ENCODE data around the gene UNC119.
A peak's percentile ranks its signal among the peaks of the same experiment; 100 is the strongest.
"Not testable (repeated sequence)": the region's sequence is repeated elsewhere in the genome, so short reads cannot be mapped to it uniquely, and the experiment has no call there.

UNC119 gene

GRCh38 chr17:28522281-28522680, 30.1 kb downstream of the UNC119 start:
- not testable (repeated sequence) for DNase-seq (ENCODE audit: low read depth)

GRCh38 chr17:28521311-28522085, 30.9 kb downstream of the UNC119 start:
- DNase-seq (ENCODE audit: low read depth), result no peak

GRCh38 chr17:28520687-28521086, 31.7 kb downstream of the UNC119 start:
- DNase-seq (ENCODE audit: low read depth), result no peak

GRCh38 chr17:28519236-28519635, 33.2 kb downstream of the UNC119 start:
- DNase-seq (ENCODE audit: low read depth), result no peak

GRCh38 chr17:28518578-28518977, 33.8 kb downstream of the UNC119 start:
- no peak for DNase-seq (ENCODE audit: low read depth)

- no peak for DNase-seq (ENCODE audit: low read depth)
Measured at GRCh38 chr17:28518132-28518531, 34.3 kb downstream of the UNC119 start.

GRCh38 chr17:28515518-28515917, 36.9 kb downstream of the UNC119 start:
- DNase-seq (ENCODE audit: low read depth), result no peak

- DNase-seq (ENCODE audit: low read depth), result no peak
Measured at GRCh38 chr17:28514561-28515002, 37.8 kb downstream of the UNC119 start.

- no peak for DNase-seq (ENCODE audit: low read depth)
Measured at GRCh38 chr17:28513476-28513875, 38.9 kb downstream of the UNC119 start.

GRCh38 chr17:28511858-28512461, 40.5 kb downstream of the UNC119 start:
- DNase-seq (ENCODE audit: low read depth), result no peak

- peak; percentile 23 for DNase-seq (ENCODE audit: low read depth)
Measured at GRCh38 chr17:28509789-28510188, 42.6 kb downstream of the UNC119 start.

GRCh38 chr17:28508211-28508724, 44.2 kb downstream of the UNC119 start:
- no peak for DNase-seq (ENCODE audit: low read depth)

GRCh38 chr17:28507567-28508203, 44.7 kb downstream of the UNC119 start:
- DNase-seq (ENCODE audit: low read depth), result peak; percentile 20

- no peak for DNase-seq (ENCODE audit: low read depth)
Measured at GRCh38 chr17:28506763-28507487, 45.5 kb downstream of the UNC119 start.

GRCh38 chr17:28505986-28506665, 46.3 kb downstream of the UNC119 start, which contains the start of gene FOXN1:
Gene FOXN1, plus strand, starts transcription at chr17:28506348. Its CDS starts 17,622 bp downstream, at chr17:28523970.
- no peak for DNase-seq (ENCODE audit: low read depth)

GRCh38 chr17:28503420-28503819, 49.0 kb downstream of the UNC119 start:
- DNase-seq (ENCODE audit: low read depth), result no peak

GRCh38 chr17:28501421-28502284, 50.8 kb downstream of the UNC119 start:
- DNase-seq (ENCODE audit: low read depth), result no peak

GRCh38 chr17:28500712-28501379, 51.6 kb downstream of the UNC119 start:
- DNase-seq (ENCODE audit: low read depth), result no peak

- no peak for DNase-seq (ENCODE audit: low read depth)
Measured at GRCh38 chr17:28499684-28500357, 52.6 kb downstream of the UNC119 start.

GRCh38 chr17:28499364-28499664, 53.1 kb downstream of the UNC119 start:
- DNase-seq (ENCODE audit: low read depth), result no peak

All from amniotic epithelial cell (primary cell).